Lower leg skin (tissue), 4 donors: ENCODE data around the gene POP4. TPM values are rescaled to one million over a fixed set of nuclear protein-coding genes. Genes with fewer than 3 reads are reported as not detected.

ENCODE experiments used
- DNase-seq, 2 donors: peaks; one replicate each; pipeline ENCODE4 v3.0.0-alpha.2; 2019; ENCODE audit warnings: low spot score in 2 of 2
- H3K4me3 ChIP-seq: fragments of 200-600 bp; sonication (generic); 2 replicates; pipeline ENCODE4 v1.5.1; 2017; ENCODE audit warnings: mild to moderate bottlenecking, low read depth; ENCODE audit not compliant: poor library complexity, severe bottlenecking
- POLR2A ChIP-seq, 2 donors: fragments of 450-650 bp; IDR thresholded peaks; one replicate each; pipeline ENCODE4 v1.6.1; 2016 to 2017; ENCODE audit warnings: antibody characterized with exemption in 2 of 2, mild to moderate bottlenecking in 1 of 2, moderate library complexity in 1 of 2
- WGBS, 2 donors: methylation state at CpG; one replicate each; pipeline ENCODE4 v1.1.5; 2018; 5-methylcytosine and 5-hydroxymethylcytosine counted together
- intact Hi-C: fragments of 100-400 bp; cut with DNase I; formaldehyde crosslinking; loops from one replicate; pipeline ENCODE4 v1.15.0; 2023; ENCODE audit warnings: low total_unique reads
- total RNA-seq, 4 donors: library from RNA; depleted of rRNA; stranded (reverse); fragments of >200 nt; gene quantifications; one replicate each; pipeline ENCODE4 v1.1.0, GENCODE V29; 2016
- TF ChIP-seq, protein P1 (sequence below), 3 donors: fragments of 450-650 bp; IDR thresholded peaks; one replicate each; pipeline ENCODE4 v1.5.1; 2016; ENCODE audit warnings: antibody characterized with exemption in 3 of 3, mild to moderate bottlenecking in 3 of 3, moderate library complexity in 2 of 3

POP4 gene
- total RNA-seq, 4 donors from 2014 or later, result 33.6 to 53.4 (median 46.4) TPM

DNA sequence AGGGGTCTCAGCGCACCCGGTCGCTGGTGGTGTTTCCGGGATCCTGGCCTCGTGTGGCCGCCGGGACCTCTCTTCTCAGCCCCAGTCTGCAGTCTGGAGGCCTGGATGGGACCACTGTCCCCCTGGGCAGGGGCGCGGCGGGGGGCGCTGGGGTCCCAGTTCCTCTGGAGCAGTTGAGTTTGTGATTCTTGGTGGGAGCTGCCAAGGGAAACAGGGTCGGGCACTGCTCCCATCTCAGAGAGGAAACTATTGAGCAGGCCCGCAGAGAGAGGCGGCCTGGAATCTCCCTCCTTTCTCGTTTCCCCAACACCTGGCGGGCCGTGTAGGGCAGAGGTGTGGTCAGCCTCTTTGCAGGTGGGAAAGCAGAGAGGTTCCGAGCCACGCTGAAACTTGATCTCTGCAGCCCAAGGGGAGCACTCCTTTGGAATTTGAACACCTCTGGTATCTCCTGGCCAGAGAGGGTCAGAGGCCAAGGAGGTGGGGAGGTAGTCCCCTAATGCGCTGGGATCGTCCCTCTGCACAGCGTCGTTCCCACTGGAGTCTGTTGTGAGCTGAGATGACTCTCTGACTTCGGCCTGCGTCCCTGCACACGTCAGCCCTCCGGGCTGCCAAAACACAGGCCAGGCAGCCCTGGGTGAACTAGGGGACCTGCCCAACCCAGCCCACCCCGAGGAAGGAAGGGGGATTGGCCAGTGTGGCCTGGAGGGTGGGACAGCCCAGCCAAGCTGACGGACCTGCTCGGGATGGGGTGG, 59.9 kb downstream of the POP4 start:
- DNase-seq, result peak in 1 of 2 donors; percentile 89
- peak overlapping the region; percentile 91 for H3K4me3 ChIP-seq
- 2 to 3% methylated on average over 21 to 24 of the region's 30 CpGs for WGBS, 2 donors
- TF ChIP-seq POLR2A (IDR thresholded peaks at IDR 0.05), result no peak
- TF ChIP-seq, protein P1, sequence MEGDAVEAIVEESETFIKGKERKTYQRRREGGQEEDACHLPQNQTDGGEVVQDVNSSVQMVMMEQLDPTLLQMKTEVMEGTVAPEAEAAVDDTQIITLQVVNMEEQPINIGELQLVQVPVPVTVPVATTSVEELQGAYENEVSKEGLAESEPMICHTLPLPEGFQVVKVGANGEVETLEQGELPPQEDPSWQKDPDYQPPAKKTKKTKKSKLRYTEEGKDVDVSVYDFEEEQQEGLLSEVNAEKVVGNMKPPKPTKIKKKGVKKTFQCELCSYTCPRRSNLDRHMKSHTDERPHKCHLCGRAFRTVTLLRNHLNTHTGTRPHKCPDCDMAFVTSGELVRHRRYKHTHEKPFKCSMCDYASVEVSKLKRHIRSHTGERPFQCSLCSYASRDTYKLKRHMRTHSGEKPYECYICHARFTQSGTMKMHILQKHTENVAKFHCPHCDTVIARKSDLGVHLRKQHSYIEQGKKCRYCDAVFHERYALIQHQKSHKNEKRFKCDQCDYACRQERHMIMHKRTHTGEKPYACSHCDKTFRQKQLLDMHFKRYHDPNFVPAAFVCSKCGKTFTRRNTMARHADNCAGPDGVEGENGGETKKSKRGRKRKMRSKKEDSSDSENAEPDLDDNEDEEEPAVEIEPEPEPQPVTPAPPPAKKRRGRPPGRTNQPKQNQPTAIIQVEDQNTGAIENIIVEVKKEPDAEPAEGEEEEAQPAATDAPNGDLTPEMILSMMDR (IDR thresholded peaks at IDR 0.05), result no peak
- intact Hi-C loops, result no loop called here

Other genes with a start within 250 kb of the POP4 start
- not detected for gene VSTM2B, start 80.3 kb upstream of the POP4 start, total RNA-seq
- gene PLEKHF1, start 59.2 kb downstream of the POP4 start, total RNA-seq, result 10 to 100 TPM; 13.1 to 18.1 (median 17.2) TPM
- gene C19orf12, start 109.0 kb downstream of the POP4 start, total RNA-seq, result 10 to 100 TPM; 20.6 to 32.3 (median 26.0) TPM
- gene CCNE1, start 205.7 kb downstream of the POP4 start, total RNA-seq, result 10 to 100 TPM in 3 of 4 donors, 1 to 10 TPM in 1; 9.1 to 15.6 (median 13.0) TPM